Activated naive CD4-positive, alpha-beta T cell treated with anti-CD3 and anti-CD28 coated beads, Interleukin-2, amount 50 U/mL, for 72 hours (primary cell): ENCODE measurements around the gene FGD2. TPM values are rescaled to one million over a fixed set of nuclear protein-coding genes. Genes with fewer than 3 reads are reported as not detected.

Experiments
- ATAC-seq, 2 donors: fragments of 150-1000 bp; cut with Tn5 transposase; 2 replicates each; pipeline ENCODE4 v1.10.0; 2021; ENCODE audit warnings: mild to moderate bottlenecking in 2 of 2, moderate library complexity in 2 of 2
- DNase-seq, 2 donors: peaks; one replicate each; pipeline ENCODE4 v3.0.0; 2021 to 2022; ENCODE audit warnings: low spot score in 2 of 2
- H3K27ac Mint-ChIP-seq, 2 donors: one replicate each; pipeline ENCODE4 v1.8.0; 2022; ENCODE audit warnings: mild to moderate bottlenecking in 2 of 2, mixed read lengths in 2 of 2
- H3K36me3 Mint-ChIP-seq, 2 donors: one replicate each; pipeline ENCODE4 v1.8.0; 2022; ENCODE audit warnings: mixed read lengths in 2 of 2
- H3K9me3 Mint-ChIP-seq, 2 donors: one replicate each; pipeline ENCODE4 v1.8.0; 2022; ENCODE audit warnings: mixed read lengths in 2 of 2
- total RNA-seq, 2 donors: library from RNA; stranded (reverse); gene quantifications; one replicate each; pipeline ENCODE4 v1.2.3, GENCODE V29; 2022

The FGD2 gene
- total RNA-seq, 2 donors from 2014 or later: 1.3 to 2.4 TPM

DNA sequence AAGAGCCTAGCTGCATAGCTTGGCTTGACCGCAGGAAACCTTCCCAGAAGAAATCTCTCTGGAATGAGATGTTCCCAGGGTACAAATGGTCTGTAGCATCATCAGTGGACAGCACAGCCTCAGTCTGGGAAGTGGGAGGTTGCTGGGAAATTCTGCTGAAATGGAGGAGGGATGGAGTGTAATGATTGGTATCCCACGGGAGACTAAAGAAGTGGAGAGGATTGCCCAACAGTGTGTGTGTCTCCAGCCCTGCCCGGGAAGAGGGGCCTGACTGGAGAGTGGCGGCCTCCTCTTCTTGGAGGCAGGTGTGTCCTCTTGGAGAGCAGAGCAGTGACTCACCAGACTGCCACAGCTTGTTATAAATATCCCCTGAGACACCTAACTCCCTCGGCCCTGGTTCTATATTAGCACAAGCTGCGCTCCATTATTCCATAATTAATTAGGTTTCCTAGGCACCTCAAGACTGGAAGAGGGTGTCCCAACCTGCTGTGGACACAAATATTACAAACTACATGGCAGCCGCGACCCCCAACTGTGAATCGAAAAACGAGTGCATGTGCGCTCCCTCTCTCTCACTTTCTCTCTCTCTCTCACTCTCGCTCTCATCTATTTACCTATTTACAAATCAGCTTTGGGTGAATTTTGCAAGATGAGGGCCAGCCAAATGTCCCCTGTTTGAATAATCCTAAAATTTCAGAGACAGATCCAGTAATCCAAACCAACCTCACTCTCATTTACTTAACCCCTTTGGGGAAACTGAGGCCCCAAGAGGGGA is 68.8 kb downstream of the FGD2 start:
- no peak for ATAC-seq
- H3K36me3 Mint-ChIP-seq: peaks cover 0 to 7% of the 10 kb centered on the region in 2 donors
- H3K27ac Mint-ChIP-seq: no peak overlapping the region
- DNase-seq: no peak
- no peaks in the 10 kb centered on the region for H3K9me3 Mint-ChIP-seq

DNA sequence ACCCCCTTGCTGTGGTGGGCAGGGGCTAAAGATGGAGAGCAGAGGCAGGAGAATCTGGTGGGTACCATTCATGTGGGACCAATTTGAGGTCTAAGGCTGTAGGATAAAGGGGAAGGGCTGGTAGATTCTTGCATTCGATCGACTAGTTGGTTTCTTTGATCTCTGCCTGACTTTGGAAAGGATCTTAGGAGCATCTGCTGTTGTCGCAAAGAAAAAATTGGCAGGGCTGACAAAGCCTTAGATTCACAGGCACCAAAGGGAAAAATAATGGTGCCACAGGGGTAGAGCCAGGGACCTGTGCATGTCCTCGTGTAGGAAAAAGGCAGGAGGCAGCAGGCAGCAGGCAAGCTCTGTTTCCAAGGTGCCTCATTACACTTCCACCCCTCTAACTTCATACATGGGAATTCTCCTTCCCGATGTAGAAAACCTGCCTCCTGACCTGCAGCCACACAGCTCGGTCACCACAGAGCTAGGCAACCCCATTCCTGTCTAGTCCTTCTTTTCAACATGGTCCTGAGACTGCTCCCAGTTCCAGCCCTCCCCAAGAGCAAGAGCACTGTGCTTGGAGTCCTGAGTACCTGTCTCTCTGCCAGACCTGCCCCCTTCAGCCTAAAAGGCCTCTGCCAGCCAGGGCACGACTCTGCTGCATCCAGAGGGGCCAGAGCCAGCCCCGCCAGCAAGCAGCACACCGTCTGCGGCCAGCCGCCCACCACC is 71.9 kb downstream of the FGD2 start:
- no peak for ATAC-seq
- DNase-seq: no peak
- H3K27ac Mint-ChIP-seq: no peak overlapping the region
- no peaks in the 10 kb centered on the region for H3K9me3 Mint-ChIP-seq
- H3K36me3 Mint-ChIP-seq: peaks cover 0 to 3% of the 10 kb centered on the region in 2 donors

DNA sequence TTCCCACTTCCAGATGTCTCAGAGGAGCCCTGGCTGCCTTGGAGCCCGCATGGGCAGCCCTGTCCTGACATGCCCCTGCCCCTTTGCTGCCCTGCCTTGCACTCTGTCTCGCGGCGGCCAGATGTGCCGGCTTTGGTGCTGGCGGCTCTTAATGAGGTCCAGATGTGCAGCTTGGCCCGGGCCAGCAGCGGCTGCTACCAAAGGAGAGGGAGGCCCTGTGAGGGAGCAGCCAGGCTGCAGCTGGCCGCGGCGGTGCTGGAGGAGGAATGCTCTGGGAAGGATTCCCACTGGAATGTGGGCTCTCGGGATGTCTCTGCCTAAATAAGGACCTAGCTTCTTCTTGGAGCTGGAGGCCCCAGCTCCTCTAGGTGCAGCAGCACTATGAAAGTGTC is 72.4 kb downstream of the FGD2 start:
- DNase-seq: no peak
- ATAC-seq: no peak
- H3K9me3 Mint-ChIP-seq: no peaks in the 10 kb centered on the region
- no peak overlapping the region for H3K27ac Mint-ChIP-seq
- H3K36me3 Mint-ChIP-seq: no peaks in the 10 kb centered on the region

Other genes with a start within 250 kb of the FGD2 start
- 1 to 10 TPM in 1 of 2 donors, under 1 TPM in 1; 0.25 to 3.0 TPM for gene CPNE5, start 166.2 kb upstream of the FGD2 start, total RNA-seq
- gene PPIL1, start 130.9 kb upstream of the FGD2 start, total RNA-seq: 10 to 100 TPM; 23.4 to 44.3 TPM
- 10 to 100 TPM; 31.6 to 31.9 TPM for gene C6orf89, start 119.7 kb upstream of the FGD2 start, total RNA-seq
- gene PI16, start 50.9 kb upstream of the FGD2 start, total RNA-seq: 1 to 10 TPM in 1 of 2 donors, under 1 TPM in 1; 0.30 to 1.7 TPM
- gene MTCH1, start 19.5 kb upstream of the FGD2 start, total RNA-seq: 100 to 1,000 TPM; 129 to 139 TPM
- 100 to 1,000 TPM; 280 to 408 TPM for gene PIM1, start 164.5 kb downstream of the FGD2 start, total RNA-seq